BLaER1 treated with 17β-estradiol and CSF1 and Interleukin-3, amounts not matched to agents 10 nM and 100 nM (cell line): ENCODE results near the gene FILIP1L.

Source experiments
- H3K27ac ChIP-seq, 11 experiments: shearing (Covaris generic); formaldehyde crosslinking; 2 replicates each; pipeline ENCODE4 v1.8.1; 2022
- H3K27me3 ChIP-seq, 11 experiments: shearing (Covaris generic); formaldehyde crosslinking; 2 replicates each; pipeline ENCODE4 v1.8.1; 2022
- H3K36me3 ChIP-seq, 11 experiments: shearing (Covaris generic); formaldehyde crosslinking; 2 replicates each; pipeline ENCODE4 v1.8.1; 2022
- H3K4me1 ChIP-seq, 10 experiments: shearing (Covaris generic); formaldehyde crosslinking; 2 replicates each; pipeline ENCODE4 v1.8.1; 2022
- H3K4me2 ChIP-seq, 11 experiments: shearing (Covaris generic); formaldehyde crosslinking; 2 replicates each; pipeline ENCODE4 v1.8.1; 2022
- H3K4me3 ChIP-seq, 10 experiments: shearing (Covaris generic); formaldehyde crosslinking; 2 replicates each; pipeline ENCODE4 v1.8.1; 2022
- H3K9ac ChIP-seq, 11 experiments: shearing (Covaris generic); formaldehyde crosslinking; 2 replicates each; pipeline ENCODE4 v1.8.1; 2022
- H3K9me3 ChIP-seq, 11 experiments: shearing (Covaris generic); formaldehyde crosslinking; replicated peaks in 1 of 11; 2 replicates each; pipeline ENCODE4 v1.8.1; 2022
- H4K20me1 ChIP-seq, 11 experiments: shearing (Covaris generic); formaldehyde crosslinking; 2 replicates each; pipeline ENCODE4 v1.8.1; 2022
- Cebpa-rat ChIP-seq, 11 experiments: shearing (Covaris generic); IDR thresholded peaks; 2 replicates each; pipeline ENCODE4 v1.8.1; 2022

FILIP1L gene

GRCh38 chr3:99871231-99872045 is 242.9 kb downstream of the FILIP1L start:
- no peak overlapping the region for H3K4me3 ChIP-seq
- peaks cover 5 to 21% (median 15%) of the 10 kb centered on the region in 10 experiments for H3K4me1 ChIP-seq
- 0 out of 22 replicates have a peak, but pooled peaks cover 0 to 5% (median 0%) of the 10 kb centered on the region in 11 experiments for H3K36me3 ChIP-seq
- H4K20me1 ChIP-seq: peaks cover 0 to 100% (median 83%) of the 10 kb centered on the region in 11 experiments; a peak in 17 of 22 replicates
- H3K4me2 ChIP-seq: no peak overlapping the region
- H3K9me3 ChIP-seq: no peaks in the 10 kb centered on the region
- TF ChIP-seq Cebpa-rat (IDR thresholded peaks at IDR 0.05): no peak
- peaks cover 39 to 55% (median 45%) of the 10 kb centered on the region in 11 experiments for H3K27me3 ChIP-seq
- no peak overlapping the region for H3K27ac ChIP-seq
- H3K9ac ChIP-seq: no peak overlapping the region

- Histone ChIP-seq H3K9ac (no peak overlapping the region), H3K9me3 (no peaks in the 10 kb centered on the region), H3K4me3 (no peak overlapping the region), H3K27me3 (peaks cover 33 to 48% (median 37%) of the 10 kb centered on the region in 11 experiments), H3K4me2 (no peak overlapping the region), H3K27ac (no peak overlapping the region), H3K4me1 (peaks cover 12 to 21% (median 15%) of the 10 kb centered on the region in 10 experiments), H3K36me3 (0 out of 22 replicates have a peak, but pooled peaks cover 0 to 5% (median 0%) of the 10 kb centered on the region in 11 experiments), H4K20me1 (peaks cover 0 to 100% (median 79%) of the 10 kb centered on the region in 11 experiments; a peak in 17 of 22 replicates)
- no peak for TF ChIP-seq Cebpa-rat (IDR thresholded peaks at IDR 0.05)
These were observed 243.6 kb downstream of the FILIP1L start for GRCh38 chr3:99870712-99871111.

- Histone ChIP-seq H3K27ac (no peak overlapping the region), H3K4me1 (peaks cover 9 to 13% (median 11%) of the 10 kb centered on the region in 10 experiments), H3K4me2 (no peak overlapping the region), H3K36me3 (0 out of 22 replicates have a peak, but pooled peaks cover 0 to 5% (median 0%) of the 10 kb centered on the region in 11 experiments), H3K9ac (no peak overlapping the region), H4K20me1 (peaks cover 0 to 100% (median 77%) of the 10 kb centered on the region in 11 experiments; a peak in 17 of 22 replicates), H3K4me3 (no peak overlapping the region), H3K9me3 (no peaks in the 10 kb centered on the region), H3K27me3 (peaks cover 22 to 37% (median 27%) of the 10 kb centered on the region in 11 experiments)
- no peak for TF ChIP-seq Cebpa-rat (IDR thresholded peaks at IDR 0.05)
These were observed 244.7 kb downstream of the FILIP1L start for GRCh38 chr3:99869621-99870020.

- Histone ChIP-seq H3K36me3 (peaks cover 0 to 5% (median 0%) of the 10 kb centered on the region in 11 experiments; a peak in 2 of 22 replicates), H3K27me3 (peaks cover 8 to 23% (median 13%) of the 10 kb centered on the region in 11 experiments), H3K4me2 (no peak overlapping the region), H3K9me3 (no peaks in the 10 kb centered on the region), H3K4me1 (peaks cover 9 to 13% (median 11%) of the 10 kb centered on the region in 10 experiments), H3K9ac (no peak overlapping the region), H3K4me3 (no peak overlapping the region), H4K20me1 (peaks cover 0 to 97% (median 68%) of the 10 kb centered on the region in 11 experiments; a peak in 15 of 22 replicates), H3K27ac (no peak overlapping the region)
- no peak for TF ChIP-seq Cebpa-rat (IDR thresholded peaks at IDR 0.05)
These were observed 246.0 kb downstream of the FILIP1L start for GRCh38 chr3:99868311-99868646.

GRCh38 chr3:99867594-99868310 is 246.5 kb downstream of the FILIP1L start:
- H3K9ac ChIP-seq: no peak overlapping the region
- H3K9me3 ChIP-seq: no peaks in the 10 kb centered on the region
- no peak overlapping the region for H3K4me3 ChIP-seq
- H3K4me2 ChIP-seq: no peak overlapping the region
- H3K27me3 ChIP-seq: peaks cover 3 to 18% (median 8%) of the 10 kb centered on the region in 11 experiments; a peak in 21 of 22 replicates
- no peak overlapping the region for H3K27ac ChIP-seq
- peaks cover 0 to 10% (median 5%) of the 10 kb centered on the region in 11 experiments; a peak in 9 of 22 replicates for H3K36me3 ChIP-seq
- TF ChIP-seq Cebpa-rat (IDR thresholded peaks at IDR 0.05): no peak
- peaks cover 9 to 13% (median 11%) of the 10 kb centered on the region in 10 experiments for H3K4me1 ChIP-seq
- peaks cover 0 to 97% (median 63%) of the 10 kb centered on the region in 11 experiments; a peak in 15 of 22 replicates for H4K20me1 ChIP-seq

- H4K20me1 ChIP-seq: peaks cover 0 to 97% (median 49%) of the 10 kb centered on the region in 11 experiments; a peak in 14 of 22 replicates
- peak overlapping the region; percentile 3 to 50 (median 21); a peak in 15 of 22 replicates for H3K4me2 ChIP-seq
- H3K9ac ChIP-seq: no peak overlapping the region
- peaks cover 0 to 17% (median 8%) of the 10 kb centered on the region in 11 experiments; a peak in 10 of 22 replicates for H3K36me3 ChIP-seq
- TF ChIP-seq Cebpa-rat (IDR thresholded peaks at IDR 0.05): no peak
- H3K27ac ChIP-seq: no peak overlapping the region
- peaks cover 9 to 13% (median 11%) of the 10 kb centered on the region in 10 experiments for H3K4me1 ChIP-seq
- no peak overlapping the region for H3K4me3 ChIP-seq
- no peaks in the 10 kb centered on the region for H3K9me3 ChIP-seq
- peaks cover 0 to 4% (median 0%) of the 10 kb centered on the region in 11 experiments; a peak in 2 of 22 replicates for H3K27me3 ChIP-seq
These were observed 248.0 kb downstream of the FILIP1L start for GRCh38 chr3:99866261-99866761.

GRCh38 chr3:99865321-99865720 is 249.0 kb downstream of the FILIP1L start:
- Histone ChIP-seq H3K9ac (no peak overlapping the region), H3K4me1 (peaks cover 9 to 13% (median 11%) of the 10 kb centered on the region in 10 experiments), H3K4me2 (no peak overlapping the region), H3K9me3 (no peaks in the 10 kb centered on the region), H3K27me3 (no peaks in the 10 kb centered on the region), H3K4me3 (no peak overlapping the region), H3K36me3 (peaks cover 0 to 17% (median 8%) of the 10 kb centered on the region in 11 experiments; a peak in 10 of 22 replicates), H4K20me1 (peaks cover 0 to 96% (median 39%) of the 10 kb centered on the region in 11 experiments; a peak in 14 of 22 replicates), H3K27ac (no peak overlapping the region)
- TF ChIP-seq Cebpa-rat (IDR thresholded peaks at IDR 0.05): no peak

GRCh38 chr3:99864289-99864688 is 250.0 kb downstream of the FILIP1L start:
- no peaks in the 10 kb centered on the region for H3K27me3 ChIP-seq
- peaks cover 0 to 17% (median 8%) of the 10 kb centered on the region in 11 experiments; a peak in 10 of 22 replicates for H3K36me3 ChIP-seq
- H3K4me1 ChIP-seq: peaks cover 9 to 13% (median 11%) of the 10 kb centered on the region in 10 experiments
- H3K4me2 ChIP-seq: no peak overlapping the region
- H3K27ac ChIP-seq: no peak overlapping the region
- no peaks in the 10 kb centered on the region for H3K9me3 ChIP-seq
- no peak overlapping the region for H3K9ac ChIP-seq
- TF ChIP-seq Cebpa-rat (IDR thresholded peaks at IDR 0.05): no peak
- H3K4me3 ChIP-seq: no peak overlapping the region
- H4K20me1 ChIP-seq: peaks cover 0 to 93% (median 32%) of the 10 kb centered on the region in 11 experiments; a peak in 12 of 22 replicates
